ENCODE data around the gene SPOCK1. TPM values are rescaled to one million over a fixed set of nuclear protein-coding genes. Genes with fewer than 3 reads are reported as not detected.

The SPOCK1 gene
- total and polyA plus RNA-seq, 2 of the 13 experiments (the other 11 are each of a cell fraction or from before 2014, with no cell fraction given) = 0.18 to 0.29 TPM

DNA sequence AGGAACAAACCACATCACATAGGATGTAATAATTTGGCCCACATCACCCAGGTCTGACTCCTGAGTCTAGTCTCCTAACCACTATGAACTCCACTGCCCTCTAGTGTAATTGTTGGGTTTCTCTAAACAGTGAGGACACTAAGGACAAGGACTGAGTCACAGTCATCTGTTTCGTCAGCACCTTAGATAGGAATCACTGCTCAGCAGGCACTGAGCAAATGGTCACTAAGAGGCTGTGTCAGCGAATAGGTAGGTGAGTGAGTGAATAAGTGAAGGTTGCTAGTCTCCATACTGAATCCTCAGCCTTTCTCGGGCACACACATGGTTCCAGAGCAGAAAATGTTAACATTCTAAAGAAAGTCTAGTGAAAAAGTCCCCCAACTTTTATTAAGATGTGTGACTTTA is 278.6 kb downstream of the SPOCK1 start:
- no peak overlapping the region for H3K9ac ChIP-seq (ENCODE audit: insufficient read depth, low read depth, low read length)
- H3K4me2 ChIP-seq (ENCODE audit: low read depth, low read length) = no peak overlapping the region
- intact Hi-C loops (cut with micrococcal nuclease; ENCODE audit: unreplicated experiment) (loop anchor here (1.0 kb wide), 1 partner anchor 145 kb away; no protein-coding TSS in a partner anchor), in situ Hi-C loops (cut with HindIII; ENCODE audit: extremely low pct_ligation_motif_present, low pct_unique_long_range_greater_than_20kb) (loop anchor here (5.0 kb wide), 1 partner anchor 143 kb away; no protein-coding TSS in a partner anchor)
- no peak overlapping the region for H3K27ac ChIP-seq (ENCODE audit: extremely low read length, insufficient read depth, low read length)
- H3K79me2 ChIP-seq (ENCODE audit: insufficient read depth, low read length) = no peaks in the 10 kb centered on the region
- no peaks in the 10 kb centered on the region for H4K20me1 ChIP-seq (ENCODE audit: insufficient read depth, low read length)
- no peaks in the 10 kb centered on the region for H3K27me3 ChIP-seq (ENCODE audit: control insufficient read depth in 1 of 2, insufficient read depth in 2 of 2, low read length in 2 of 2)
- H3K9me3 ChIP-seq (ENCODE audit: low read length) = no peaks in the 10 kb centered on the region
- BruUV-seq (replicated peaks) = no TSS peak
- 10% methylated on average over 3 of the region's 3 CpGs for WGBS (ENCODE audit: low lambda C conversion rate)
- ChIA-PET POLR2A (no interaction called here), CTCF (ENCODE audit: low intra/inter-chr PET ratio, low total read pairs) (no interaction called here)
- ATAC-seq (peak; percentile 93), FAIRE-seq (peak; percentile 77), DNase-seq (ENCODE audit: low spot score) (peak; percentile 76)
- H3K4me1 ChIP-seq (ENCODE audit: insufficient read depth, low read length) = peaks cover 34% of the 10 kb centered on the region
- H2AFZ ChIP-seq (ENCODE audit: low read length) = no peak overlapping the region
- no peak overlapping the region for H3K4me3 ChIP-seq (replicated peaks in 1 of 3; ENCODE audit: insufficient read depth in 1 of 3, low read depth in 2 of 3, low read length in 3 of 3)
- no peaks in the 10 kb centered on the region for H3K36me3 ChIP-seq (replicated peaks in 1 of 2; ENCODE audit: control insufficient read depth in 1 of 2, insufficient read depth in 2 of 2, low read length in 2 of 2)
- TF ChIP-seq STAG1 (CRISPR knock-in tag; IDR thresholded peaks at IDR 0.05) = peak; percentile 70
- peak; percentile 34 to 43; a peak in 2 of 4 replicates for TF ChIP-seq MAFK (conservative IDR thresholded peaks at IDR 0.05 in 1 of 2, IDR thresholded peaks at IDR 0.05 in 1 of 2; ENCODE audit: low read length in 2 of 2)
- TF ChIP-seq JUN (CRISPR knock-in tag; IDR thresholded peaks at IDR 0.05) = no peak
- TF ChIP-seq, protein P1, sequence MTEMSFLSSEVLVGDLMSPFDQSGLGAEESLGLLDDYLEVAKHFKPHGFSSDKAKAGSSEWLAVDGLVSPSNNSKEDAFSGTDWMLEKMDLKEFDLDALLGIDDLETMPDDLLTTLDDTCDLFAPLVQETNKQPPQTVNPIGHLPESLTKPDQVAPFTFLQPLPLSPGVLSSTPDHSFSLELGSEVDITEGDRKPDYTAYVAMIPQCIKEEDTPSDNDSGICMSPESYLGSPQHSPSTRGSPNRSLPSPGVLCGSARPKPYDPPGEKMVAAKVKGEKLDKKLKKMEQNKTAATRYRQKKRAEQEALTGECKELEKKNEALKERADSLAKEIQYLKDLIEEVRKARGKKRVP (CRISPR knock-in tag; IDR thresholded peaks at IDR 0.05) = peak in 1 of 2 experiments; percentile 29; a peak in 1 of 4 replicates
- TF ChIP-seq, protein P2, sequence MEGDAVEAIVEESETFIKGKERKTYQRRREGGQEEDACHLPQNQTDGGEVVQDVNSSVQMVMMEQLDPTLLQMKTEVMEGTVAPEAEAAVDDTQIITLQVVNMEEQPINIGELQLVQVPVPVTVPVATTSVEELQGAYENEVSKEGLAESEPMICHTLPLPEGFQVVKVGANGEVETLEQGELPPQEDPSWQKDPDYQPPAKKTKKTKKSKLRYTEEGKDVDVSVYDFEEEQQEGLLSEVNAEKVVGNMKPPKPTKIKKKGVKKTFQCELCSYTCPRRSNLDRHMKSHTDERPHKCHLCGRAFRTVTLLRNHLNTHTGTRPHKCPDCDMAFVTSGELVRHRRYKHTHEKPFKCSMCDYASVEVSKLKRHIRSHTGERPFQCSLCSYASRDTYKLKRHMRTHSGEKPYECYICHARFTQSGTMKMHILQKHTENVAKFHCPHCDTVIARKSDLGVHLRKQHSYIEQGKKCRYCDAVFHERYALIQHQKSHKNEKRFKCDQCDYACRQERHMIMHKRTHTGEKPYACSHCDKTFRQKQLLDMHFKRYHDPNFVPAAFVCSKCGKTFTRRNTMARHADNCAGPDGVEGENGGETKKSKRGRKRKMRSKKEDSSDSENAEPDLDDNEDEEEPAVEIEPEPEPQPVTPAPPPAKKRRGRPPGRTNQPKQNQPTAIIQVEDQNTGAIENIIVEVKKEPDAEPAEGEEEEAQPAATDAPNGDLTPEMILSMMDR (CRISPR knock-in tag; IDR thresholded peaks at IDR 0.05) = peak; percentile 69
- no peak for TF ChIP-seq ZNF619 (CRISPR knock-in tag; IDR thresholded peaks at IDR 0.05)
- TF ChIP-seq, protein P3, sequence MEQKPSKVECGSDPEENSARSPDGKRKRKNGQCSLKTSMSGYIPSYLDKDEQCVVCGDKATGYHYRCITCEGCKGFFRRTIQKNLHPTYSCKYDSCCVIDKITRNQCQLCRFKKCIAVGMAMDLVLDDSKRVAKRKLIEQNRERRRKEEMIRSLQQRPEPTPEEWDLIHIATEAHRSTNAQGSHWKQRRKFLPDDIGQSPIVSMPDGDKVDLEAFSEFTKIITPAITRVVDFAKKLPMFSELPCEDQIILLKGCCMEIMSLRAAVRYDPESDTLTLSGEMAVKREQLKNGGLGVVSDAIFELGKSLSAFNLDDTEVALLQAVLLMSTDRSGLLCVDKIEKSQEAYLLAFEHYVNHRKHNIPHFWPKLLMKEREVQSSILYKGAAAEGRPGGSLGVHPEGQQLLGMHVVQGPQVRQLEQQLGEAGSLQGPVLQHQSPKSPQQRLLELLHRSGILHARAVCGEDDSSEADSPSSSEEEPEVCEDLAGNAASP (CRISPR knock-in tag; IDR thresholded peaks at IDR 0.05; ENCODE audit: borderline replicate concordance) = peak; percentile 36; the same call in 1 of the 2 replicates
- TF ChIP-seq, protein P4, sequence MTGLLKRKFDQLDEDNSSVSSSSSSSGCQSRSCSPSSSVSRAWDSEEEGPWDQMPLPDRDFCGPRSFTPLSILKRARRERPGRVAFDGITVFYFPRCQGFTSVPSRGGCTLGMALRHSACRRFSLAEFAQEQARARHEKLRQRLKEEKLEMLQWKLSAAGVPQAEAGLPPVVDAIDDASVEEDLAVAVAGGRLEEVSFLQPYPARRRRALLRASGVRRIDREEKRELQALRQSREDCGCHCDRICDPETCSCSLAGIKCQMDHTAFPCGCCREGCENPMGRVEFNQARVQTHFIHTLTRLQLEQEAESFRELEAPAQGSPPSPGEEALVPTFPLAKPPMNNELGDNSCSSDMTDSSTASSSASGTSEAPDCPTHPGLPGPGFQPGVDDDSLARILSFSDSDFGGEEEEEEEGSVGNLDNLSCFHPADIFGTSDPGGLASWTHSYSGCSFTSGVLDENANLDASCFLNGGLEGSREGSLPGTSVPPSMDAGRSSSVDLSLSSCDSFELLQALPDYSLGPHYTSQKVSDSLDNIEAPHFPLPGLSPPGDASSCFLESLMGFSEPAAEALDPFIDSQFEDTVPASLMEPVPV (CRISPR knock-in tag; IDR thresholded peaks at IDR 0.05) = no peak
- TF ChIP-seq SMC3 (IDR thresholded peaks at IDR 0.05; ENCODE audit: low read length) = peak; percentile 54; the same call in 1 of the 2 replicates
- no peak for TF ChIP-seq NR2F6 (IDR thresholded peaks at IDR 0.05)
- no peak for TF ChIP-seq NR2F6 (CRISPR knock-in tag; IDR thresholded peaks at IDR 0.05)
- no peak for TF ChIP-seq ARNT (IDR thresholded peaks at IDR 0.05)
- TF ChIP-seq MAFF (IDR thresholded peaks at IDR 0.05; ENCODE audit: low read depth, low read length) = peak; percentile 51
- peak; percentile 84 for TF ChIP-seq FOSL2 (CRISPR knock-in tag; IDR thresholded peaks at IDR 0.05)
- TF ChIP-seq CEBPG (CRISPR knock-in tag; IDR thresholded peaks at IDR 0.05) = 0 out of 2 replicates have a peak, but pooled peaks have one; percentile 10
- TF ChIP-seq, protein P5, sequence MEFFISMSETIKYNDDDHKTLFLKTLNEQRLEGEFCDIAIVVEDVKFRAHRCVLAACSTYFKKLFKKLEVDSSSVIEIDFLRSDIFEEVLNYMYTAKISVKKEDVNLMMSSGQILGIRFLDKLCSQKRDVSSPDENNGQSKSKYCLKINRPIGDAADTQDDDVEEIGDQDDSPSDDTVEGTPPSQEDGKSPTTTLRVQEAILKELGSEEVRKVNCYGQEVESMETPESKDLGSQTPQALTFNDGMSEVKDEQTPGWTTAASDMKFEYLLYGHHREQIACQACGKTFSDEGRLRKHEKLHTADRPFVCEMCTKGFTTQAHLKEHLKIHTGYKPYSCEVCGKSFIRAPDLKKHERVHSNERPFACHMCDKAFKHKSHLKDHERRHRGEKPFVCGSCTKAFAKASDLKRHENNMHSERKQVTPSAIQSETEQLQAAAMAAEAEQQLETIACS (CRISPR knock-in tag; IDR thresholded peaks at IDR 0.05) = no peak
